ENCODE results near the gene PEMT.
A peak's percentile ranks its signal among the peaks of the same experiment; 100 is the strongest.

PEMT gene

GRCh38 chr17:17626151-17626805 is 34.8 kb upstream of the PEMT start:
- Histone ChIP-seq H3K9me3 (ENCODE audit: severe bottlenecking) (no peaks in the 10 kb centered on the region), H3K27ac (ENCODE audit: poor library complexity, severe bottlenecking) (no peak overlapping the region), H3K4me1 (ENCODE audit: insufficient read depth, poor library complexity, severe bottlenecking) (no peaks in the 10 kb centered on the region), H3K27me3 (ENCODE audit: insufficient read depth, poor library complexity, severe bottlenecking) (no peaks in the 10 kb centered on the region), H3K4me3 (ENCODE audit: severe bottlenecking) (no peak overlapping the region), H3K36me3 (ENCODE audit: low read depth) (no peaks in the 10 kb centered on the region)
- no peak for TF ChIP-seq CTCF (IDR thresholded peaks at IDR 0.05; ENCODE audit: poor library complexity, severe bottlenecking)
- DNase-seq (ENCODE audit: low spot score) = no peak
- no peak for ATAC-seq (ENCODE audit: low read depth)

GRCh38 chr17:17624741-17625140 is 33.2 kb upstream of the PEMT start:
- ATAC-seq (ENCODE audit: low read depth) = no peak
- DNase-seq (ENCODE audit: low spot score) = no peak
- no peaks in the 10 kb centered on the region for H3K36me3 ChIP-seq (ENCODE audit: low read depth)
- H3K4me1 ChIP-seq (ENCODE audit: insufficient read depth, poor library complexity, severe bottlenecking) = no peaks in the 10 kb centered on the region
- TF ChIP-seq CTCF (IDR thresholded peaks at IDR 0.05; ENCODE audit: poor library complexity, severe bottlenecking) = no peak
- no peak overlapping the region for H3K27ac ChIP-seq (ENCODE audit: poor library complexity, severe bottlenecking)
- H3K27me3 ChIP-seq (ENCODE audit: insufficient read depth, poor library complexity, severe bottlenecking) = no peaks in the 10 kb centered on the region
- no peak overlapping the region for H3K4me3 ChIP-seq (ENCODE audit: severe bottlenecking)
- no peaks in the 10 kb centered on the region for H3K9me3 ChIP-seq (ENCODE audit: severe bottlenecking)

- Histone ChIP-seq H3K9me3 (ENCODE audit: severe bottlenecking) (no peaks in the 10 kb centered on the region), H3K36me3 (ENCODE audit: low read depth) (no peaks in the 10 kb centered on the region), H3K4me1 (ENCODE audit: insufficient read depth, poor library complexity, severe bottlenecking) (no peaks in the 10 kb centered on the region), H3K27me3 (ENCODE audit: insufficient read depth, poor library complexity, severe bottlenecking) (no peaks in the 10 kb centered on the region), H3K27ac (ENCODE audit: poor library complexity, severe bottlenecking) (no peak overlapping the region), H3K4me3 (ENCODE audit: severe bottlenecking) (no peak overlapping the region)
- no peak for DNase-seq (ENCODE audit: low spot score)
- TF ChIP-seq CTCF (IDR thresholded peaks at IDR 0.05; ENCODE audit: poor library complexity, severe bottlenecking) = no peak
- no peak for ATAC-seq (ENCODE audit: low read depth)
Measured at GRCh38 chr17:17623904-17624303, 32.4 kb upstream of the PEMT start.

GRCh38 chr17:17621254-17621653 is 29.7 kb upstream of the PEMT start:
- Histone ChIP-seq H3K4me1 (ENCODE audit: insufficient read depth, poor library complexity, severe bottlenecking) (no peaks in the 10 kb centered on the region), H3K9me3 (ENCODE audit: severe bottlenecking) (no peaks in the 10 kb centered on the region), H3K4me3 (ENCODE audit: severe bottlenecking) (no peak overlapping the region), H3K27me3 (ENCODE audit: insufficient read depth, poor library complexity, severe bottlenecking) (no peaks in the 10 kb centered on the region), H3K36me3 (ENCODE audit: low read depth) (no peaks in the 10 kb centered on the region), H3K27ac (ENCODE audit: poor library complexity, severe bottlenecking) (no peak overlapping the region)
- no peak for TF ChIP-seq CTCF (IDR thresholded peaks at IDR 0.05; ENCODE audit: poor library complexity, severe bottlenecking)
- ATAC-seq (ENCODE audit: low read depth) = 0 out of 3 replicates have a peak, but pooled peaks have one; percentile 27
- DNase-seq (ENCODE audit: low spot score) = no peak

- TF ChIP-seq CTCF (IDR thresholded peaks at IDR 0.05; ENCODE audit: poor library complexity, severe bottlenecking) = peak; percentile 75
- no peak overlapping the region for H3K4me3 ChIP-seq (ENCODE audit: severe bottlenecking)
- ATAC-seq (ENCODE audit: low read depth) (peak; percentile 87), DNase-seq (ENCODE audit: low spot score) (no peak)
- no peak overlapping the region for H3K27ac ChIP-seq (ENCODE audit: poor library complexity, severe bottlenecking)
- H3K36me3 ChIP-seq (ENCODE audit: low read depth) = no peaks in the 10 kb centered on the region
- H3K9me3 ChIP-seq (ENCODE audit: severe bottlenecking) = no peaks in the 10 kb centered on the region
- H3K4me1 ChIP-seq (ENCODE audit: insufficient read depth, poor library complexity, severe bottlenecking) = no peaks in the 10 kb centered on the region
- H3K27me3 ChIP-seq (ENCODE audit: insufficient read depth, poor library complexity, severe bottlenecking) = no peaks in the 10 kb centered on the region
Measured at GRCh38 chr17:17613708-17614114, 22.2 kb upstream of the PEMT start.

Data from RWPE2 (cell line).